OCI-LY3 (cell line): ENCODE measurements around the gene CYTH3.

Source experiments
- EZH2phosphoT487 ChIP-seq: fragments of 200-600 bp; shearing (Covaris generic); IDR thresholded peaks from 2 replicates; pipeline ENCODE4 v1.6.1; 2018; ENCODE audit warnings: antibody characterized with exemption, mixed run types, low read depth
- TF ChIP-seq, protein P1 (sequence below): fragments of 200-600, 300-600 bp; sonication (generic); IDR thresholded peaks from 2 replicates; pipeline ENCODE4 v1.5.1; 2014; ENCODE audit warnings: antibody characterized with exemption, low read length, low read depth

GRCh38 chr7:6258440-6259182 is 13.8 kb downstream of the CYTH3 start:
- TF ChIP-seq, protein P1, sequence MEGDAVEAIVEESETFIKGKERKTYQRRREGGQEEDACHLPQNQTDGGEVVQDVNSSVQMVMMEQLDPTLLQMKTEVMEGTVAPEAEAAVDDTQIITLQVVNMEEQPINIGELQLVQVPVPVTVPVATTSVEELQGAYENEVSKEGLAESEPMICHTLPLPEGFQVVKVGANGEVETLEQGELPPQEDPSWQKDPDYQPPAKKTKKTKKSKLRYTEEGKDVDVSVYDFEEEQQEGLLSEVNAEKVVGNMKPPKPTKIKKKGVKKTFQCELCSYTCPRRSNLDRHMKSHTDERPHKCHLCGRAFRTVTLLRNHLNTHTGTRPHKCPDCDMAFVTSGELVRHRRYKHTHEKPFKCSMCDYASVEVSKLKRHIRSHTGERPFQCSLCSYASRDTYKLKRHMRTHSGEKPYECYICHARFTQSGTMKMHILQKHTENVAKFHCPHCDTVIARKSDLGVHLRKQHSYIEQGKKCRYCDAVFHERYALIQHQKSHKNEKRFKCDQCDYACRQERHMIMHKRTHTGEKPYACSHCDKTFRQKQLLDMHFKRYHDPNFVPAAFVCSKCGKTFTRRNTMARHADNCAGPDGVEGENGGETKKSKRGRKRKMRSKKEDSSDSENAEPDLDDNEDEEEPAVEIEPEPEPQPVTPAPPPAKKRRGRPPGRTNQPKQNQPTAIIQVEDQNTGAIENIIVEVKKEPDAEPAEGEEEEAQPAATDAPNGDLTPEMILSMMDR, result no peak
- TF ChIP-seq EZH2phosphoT487, result no peak
